HCT116 (cell line): ENCODE data around the gene NBAS. TPM values are rescaled to one million over a fixed set of nuclear protein-coding genes. Genes with fewer than 3 reads are reported as not detected.

ENCODE experiments used
- ATAC-seq: fragments of 200-7000 bp; cut with Tn5 transposase; 2 replicates; pipeline ENCODE4 v1.9.1; 2020; ENCODE audit warnings: mild to moderate bottlenecking, moderate library complexity
- BruUV-seq: library from RNA; stranded (reverse); fragments of 400-500 nt; replicated peaks from 2 replicates; lab custom pipeline; 2021; lab: Mats Ljungman, UMichigan
- CTCF ChIA-PET: fragments of 300-600 bp; sonication (Branson Sonifier 250); formaldehyde crosslinking; loops from one replicate; lab custom pipeline; 2021; ENCODE audit warnings: antibody characterized with exemption; lab: Charles Lee
- POLR2A ChIA-PET: fragments of 300-600, 350-600 bp; sonication (Branson Sonifier 250); formaldehyde crosslinking; loops from one replicate; lab custom pipeline; 2021; ENCODE audit warnings: antibody characterized with exemption; lab: Charles Lee
- RAD21 ChIA-PET, 2 experiments: fragments of 300-600 bp; sonication (Branson Sonifier 250); formaldehyde crosslinking; loops; one replicate each; lab custom pipeline; 2023; ENCODE audit warnings: low total read pairs in 2 of 2; ENCODE audit not compliant: uncharacterized antibody in 2 of 2, unreplicated experiment in 2 of 2, low non-redundant PET in 1 of 2; lab: Charles Lee
- DNase-seq: peaks from one replicate; pipeline ENCODE4 v3.0.0-alpha.2; 2010; ENCODE audit warnings: low read depth, low spot score
- H2AFZ ChIP-seq: fragments of 200-600 bp; shearing (Covaris generic), sonication (generic); 2 replicates; pipeline ENCODE4 v1.6.1; 2017; ENCODE audit warnings: low read depth, mixed run types, mixed read lengths, antibody characterized with exemption, low read length; ENCODE audit not compliant: poor library complexity, severe bottlenecking
- H3K27ac ChIP-seq: 2 replicates; pipeline ENCODE4 v1.5.1; 2012; ENCODE audit warnings: low read depth, low read length
- H3K27me3 ChIP-seq: fragments of 200-600 bp; sonication (generic); 2 replicates; pipeline ENCODE4 v1.6.1; 2016; ENCODE audit warnings: mixed run types, low read length, mixed read lengths; ENCODE audit not compliant: insufficient read depth
- H3K36me3 ChIP-seq, 2 experiments: fragments of 200-500 bp in 1 of 2; fragments of 200-600 bp in 1 of 2; sonication (Bioruptor generic) in 1 of 2; sonication (generic) in 1 of 2; 2 replicates each; pipeline versions ENCODE4 v1.5.1 to v1.6.1; 2014 to 2016; ENCODE audit warnings: low read length in 2 of 2, inconsistent platforms in 1 of 2, mixed read lengths in 1 of 2, mixed run types in 1 of 2; ENCODE audit not compliant: insufficient read depth in 2 of 2, control insufficient read depth in 1 of 2
- H3K4me1 ChIP-seq, 2 experiments: fragments of 200-600 bp in 1 of 2; sonication (generic) in 1 of 2; 2 replicates each; pipeline versions ENCODE4 v1.5.1 to v1.6.1; 2012 to 2017; ENCODE audit warnings: low read length in 2 of 2, inconsistent platforms in 1 of 2, mild to moderate bottlenecking in 1 of 2, mixed read lengths in 1 of 2, mixed run types in 1 of 2, moderate library complexity in 1 of 2; ENCODE audit not compliant: insufficient read depth in 2 of 2, control insufficient read depth in 1 of 2
- H3K4me2 ChIP-seq: fragments of 200-600 bp; sonication (generic); 2 replicates; pipeline ENCODE4 v1.6.1; 2017; ENCODE audit warnings: mixed run types, low read length, mixed read lengths
- H3K4me3 ChIP-seq, 2 experiments: fragments of 200-600 bp in 1 of 2; sonication (generic) in 1 of 2; replicated peaks in 1 of 2; 2 replicates each; pipeline ENCODE4 v1.5.1; 2011 to 2016; ENCODE audit warnings: low read length in 2 of 2, control low read depth in 1 of 2, low read depth in 1 of 2, mild to moderate bottlenecking in 1 of 2, mixed read lengths in 1 of 2, mixed run types in 1 of 2
- H3K79me2 ChIP-seq: fragments of 200-600 bp; sonication (generic); 2 replicates; pipeline ENCODE4 v1.6.1; 2017; ENCODE audit warnings: mild to moderate bottlenecking, mixed run types, low read length, moderate library complexity, mixed read lengths; ENCODE audit not compliant: insufficient read depth
- H3K9ac ChIP-seq: fragments of 200-600 bp; sonication (generic); 2 replicates; pipeline ENCODE4 v1.6.1; 2016; ENCODE audit warnings: low read length, mixed read lengths
- H3K9me2 ChIP-seq: fragments of 200-600 bp; sonication (generic), shearing (Covaris generic); 2 replicates; pipeline ENCODE4 v1.6.1; 2017; ENCODE audit warnings: mixed run types, mild to moderate bottlenecking, moderate library complexity; ENCODE audit not compliant: insufficient read depth
- H3K9me3 ChIP-seq, 2 experiments: fragments of 200-500 bp in 1 of 2; fragments of 200-600 bp in 1 of 2; sonication (Bioruptor generic) in 1 of 2; sonication (generic) in 1 of 2; 2 replicates each; pipeline ENCODE4 v1.6.1; 2014 to 2017; ENCODE audit warnings: low read length in 2 of 2, mixed read lengths in 2 of 2, inconsistent platforms in 1 of 2, low read depth in 1 of 2, mild to moderate bottlenecking in 1 of 2, mixed run types in 1 of 2, moderate library complexity in 1 of 2; ENCODE audit not compliant: control insufficient read depth in 1 of 2, insufficient read depth in 1 of 2
- H4K20me1 ChIP-seq: fragments of 200-600 bp; sonication (generic), shearing (Covaris generic); 2 replicates; pipeline ENCODE4 v1.6.1; 2017; ENCODE audit warnings: mixed run types, mild to moderate bottlenecking, moderate library complexity; ENCODE audit not compliant: insufficient read depth
- EZH2phosphoT487 ChIP-seq: fragments of 200-600 bp; IDR thresholded peaks from 2 replicates; pipeline ENCODE4 v1.6.1; 2018; ENCODE audit warnings: antibody characterized with exemption, borderline replicate concordance
- MAX ChIP-seq: IDR thresholded peaks from 2 replicates; pipeline ENCODE4 v1.6.1; 2012
- POLR2AphosphoS5 ChIP-seq: IDR thresholded peaks from 2 replicates; pipeline ENCODE4 v1.6.1; 2011; ENCODE audit warnings: mild to moderate bottlenecking, low read depth, low read length, moderate library complexity
- SIN3A ChIP-seq: IDR thresholded peaks from 2 replicates; pipeline ENCODE4 v1.6.1; 2012; ENCODE audit warnings: low read depth
- SP1 ChIP-seq: IDR thresholded peaks from 2 replicates; pipeline ENCODE4 v1.6.1; 2012; ENCODE audit warnings: low read depth
- ZFX ChIP-seq: fragments of 450-650 bp; IDR thresholded peaks from 2 replicates; pipeline ENCODE4 v1.6.1; 2017
- ZNF274 ChIP-seq: fragments of 200-500 bp; sonication (Bioruptor generic); IDR thresholded peaks from 2 replicates; pipeline ENCODE4 v1.6.1; 2014; ENCODE audit warnings: mild to moderate bottlenecking, low read depth, low read length, inconsistent platforms
- intact Hi-C: fragments of 100-400 bp; cut with micrococcal nuclease; formaldehyde crosslinking; loops from 2 replicates; pipeline ENCODE4 v1.10.0; 2022
- total RNA-seq: library from RNA; stranded (reverse); gene quantifications from one replicate; pipeline ENCODE4 v1.2.1, GENCODE V29; 2021; ENCODE audit not compliant: unreplicated experiment
- TF ChIP-seq, protein P1 (sequence below): IDR thresholded peaks from 2 replicates; pipeline ENCODE4 v1.6.1; 2012; ENCODE audit warnings: low read depth

Gene NBAS
- total RNA-seq, 1 experiment from 2014 or later, result 32.8 TPM

DNA sequence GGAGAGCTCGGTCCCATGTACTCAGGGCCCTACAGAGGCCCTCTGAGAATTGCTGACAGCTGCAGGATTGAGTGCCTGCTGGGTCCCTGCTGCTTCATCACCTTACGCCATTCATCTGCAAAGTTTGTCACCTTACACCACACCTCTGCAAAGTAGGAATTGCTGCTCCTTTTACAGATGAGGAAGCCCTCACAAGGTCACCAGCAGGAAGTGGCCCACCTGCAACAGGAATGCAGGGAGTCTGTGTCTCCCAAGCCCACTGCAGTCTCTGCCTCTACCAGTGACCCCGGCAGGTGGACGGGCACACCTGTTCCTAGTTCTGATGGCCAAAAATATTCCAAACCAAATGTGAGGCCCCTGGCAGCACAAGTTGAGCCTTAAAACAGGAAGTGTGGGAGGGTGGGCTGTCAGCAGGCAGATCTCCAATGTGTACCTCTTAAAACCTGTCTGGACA is 441.4 kb downstream of the NBAS start:
- RAD21 ChIA-PET, result no interaction called here
- DNase-seq, result no peak
- no peak overlapping the region for H3K27ac ChIP-seq
- H3K9me2 ChIP-seq, result no peaks in the 10 kb centered on the region
- no TSS peak for BruUV-seq
- peaks cover 0 to 4% of the 10 kb centered on the region in 2 experiments; a peak in 1 of 4 replicates for H3K4me1 ChIP-seq
- H3K36me3 ChIP-seq, result no peaks in the 10 kb centered on the region
- intact Hi-C loops, result no loop called here
- H3K27me3 ChIP-seq, result no peaks in the 10 kb centered on the region
- POLR2A ChIA-PET, result no interaction called here
- H3K9ac ChIP-seq, result no peak overlapping the region
- H3K9me3 ChIP-seq, result no peaks in the 10 kb centered on the region
- H3K4me2 ChIP-seq, result no peak overlapping the region
- CTCF ChIA-PET, result no interaction called here
- no peak overlapping the region for H3K4me3 ChIP-seq
- H2AFZ ChIP-seq, result no peak overlapping the region
- TF ChIP-seq POLR2AphosphoS5 (no peak), ZNF274 (no peak), EZH2phosphoT487 (no peak), SP1 (no peak), ZFX (no peak), MAX (no peak), SIN3A (no peak)
- TF ChIP-seq, protein P1, sequence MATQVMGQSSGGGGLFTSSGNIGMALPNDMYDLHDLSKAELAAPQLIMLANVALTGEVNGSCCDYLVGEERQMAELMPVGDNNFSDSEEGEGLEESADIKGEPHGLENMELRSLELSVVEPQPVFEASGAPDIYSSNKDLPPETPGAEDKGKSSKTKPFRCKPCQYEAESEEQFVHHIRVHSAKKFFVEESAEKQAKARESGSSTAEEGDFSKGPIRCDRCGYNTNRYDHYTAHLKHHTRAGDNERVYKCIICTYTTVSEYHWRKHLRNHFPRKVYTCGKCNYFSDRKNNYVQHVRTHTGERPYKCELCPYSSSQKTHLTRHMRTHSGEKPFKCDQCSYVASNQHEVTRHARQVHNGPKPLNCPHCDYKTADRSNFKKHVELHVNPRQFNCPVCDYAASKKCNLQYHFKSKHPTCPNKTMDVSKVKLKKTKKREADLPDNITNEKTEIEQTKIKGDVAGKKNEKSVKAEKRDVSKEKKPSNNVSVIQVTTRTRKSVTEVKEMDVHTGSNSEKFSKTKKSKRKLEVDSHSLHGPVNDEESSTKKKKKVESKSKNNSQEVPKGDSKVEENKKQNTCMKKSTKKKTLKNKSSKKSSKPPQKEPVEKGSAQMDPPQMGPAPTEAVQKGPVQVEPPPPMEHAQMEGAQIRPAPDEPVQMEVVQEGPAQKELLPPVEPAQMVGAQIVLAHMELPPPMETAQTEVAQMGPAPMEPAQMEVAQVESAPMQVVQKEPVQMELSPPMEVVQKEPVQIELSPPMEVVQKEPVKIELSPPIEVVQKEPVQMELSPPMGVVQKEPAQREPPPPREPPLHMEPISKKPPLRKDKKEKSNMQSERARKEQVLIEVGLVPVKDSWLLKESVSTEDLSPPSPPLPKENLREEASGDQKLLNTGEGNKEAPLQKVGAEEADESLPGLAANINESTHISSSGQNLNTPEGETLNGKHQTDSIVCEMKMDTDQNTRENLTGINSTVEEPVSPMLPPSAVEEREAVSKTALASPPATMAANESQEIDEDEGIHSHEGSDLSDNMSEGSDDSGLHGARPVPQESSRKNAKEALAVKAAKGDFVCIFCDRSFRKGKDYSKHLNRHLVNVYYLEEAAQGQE, result no peak
- H3K79me2 ChIP-seq, result no peaks in the 10 kb centered on the region
- ATAC-seq, result no peak
- no peaks in the 10 kb centered on the region for H4K20me1 ChIP-seq
